CD4-positive, alpha-beta memory T cell (primary cell): ENCODE data around the gene PRPF4. TPM values are rescaled to one million over a fixed set of nuclear protein-coding genes. Genes with fewer than 3 reads are reported as not detected.
A peak's percentile ranks its signal among the peaks of the same experiment; 100 is the strongest.

Source experiments
- CTCF ChIA-PET: fragments of 350-600 bp; sonication (Branson Sonifier 250); formaldehyde crosslinking; loops from one replicate; lab custom pipeline; 2021; ENCODE audit warnings: inconsistent platforms; ENCODE audit not compliant: partially characterized antibody; lab: Charles Lee
- POLR2A ChIA-PET: fragments of 350-600 bp; sonication (Branson Sonifier 250); formaldehyde crosslinking; loops from one replicate; lab custom pipeline; 2021; ENCODE audit not compliant: partially characterized antibody; lab: Charles Lee
- DNase-seq, 5 donors: peaks; one replicate each; pipeline versions ENCODE4 v3.0.0 to v3.0.0-alpha.2; 2020 to 2022; ENCODE audit warnings: mixed read lengths in 1 of 5
- H3K27ac ChIP-seq: one replicate; pipeline ENCODE4 v1.7.0; 2013; ENCODE audit warnings: low read depth, low read length
- H3K27me3 ChIP-seq: 2 replicates; pipeline ENCODE4 v1.7.0; 2013; ENCODE audit warnings: mild to moderate bottlenecking, low read length, moderate library complexity; ENCODE audit not compliant: insufficient read depth
- H3K36me3 ChIP-seq: 2 replicates; pipeline ENCODE4 v1.7.0; 2013; ENCODE audit warnings: mild to moderate bottlenecking, low read length, moderate library complexity; ENCODE audit not compliant: insufficient read depth
- H3K4me1 ChIP-seq: 2 replicates; pipeline ENCODE4 v1.7.0; 2013; ENCODE audit warnings: mild to moderate bottlenecking, low read length, moderate library complexity; ENCODE audit not compliant: insufficient read depth
- H3K4me3 ChIP-seq, 2 donors: one replicate each; pipeline ENCODE4 v1.7.0; 2013; ENCODE audit warnings: low read length in 2 of 2, mild to moderate bottlenecking in 1 of 2
- H3K9me3 ChIP-seq, 2 donors: one replicate each; pipeline ENCODE4 v1.7.0; 2013; ENCODE audit warnings: low read length in 2 of 2, control low read depth in 1 of 2; ENCODE audit not compliant: control insufficient read depth in 1 of 2
- H3K27ac Mint-ChIP-seq, 7 donors: one replicate each; pipeline ENCODE4 v1.8.0; 2020 to 2021; ENCODE audit warnings: mixed read lengths in 7 of 7, mild to moderate bottlenecking in 6 of 7, inconsistent platforms in 3 of 7, moderate library complexity in 3 of 7
- H3K27me3 Mint-ChIP-seq, 2 donors: one replicate each; pipeline ENCODE4 v1.8.0; 2020 to 2021; ENCODE audit warnings: mixed read lengths in 2 of 2
- H3K36me3 Mint-ChIP-seq, 2 donors: one replicate each; pipeline ENCODE4 v1.8.0; 2020 to 2021; ENCODE audit warnings: mixed read lengths in 2 of 2, inconsistent platforms in 1 of 2, mild to moderate bottlenecking in 1 of 2
- H3K4me1 Mint-ChIP-seq, 4 donors: one replicate each; pipeline ENCODE4 v1.8.0; 2020 to 2021; ENCODE audit warnings: mixed read lengths in 4 of 4, mild to moderate bottlenecking in 1 of 4
- H3K4me3 Mint-ChIP-seq, 8 donors: one replicate each; pipeline ENCODE4 v1.8.0; 2020 to 2021; ENCODE audit warnings: mixed read lengths in 8 of 8, mild to moderate bottlenecking in 7 of 8, moderate library complexity in 6 of 8, inconsistent platforms in 3 of 8
- H3K9me3 Mint-ChIP-seq, 8 donors: one replicate each; pipeline ENCODE4 v1.8.0; 2020 to 2021; ENCODE audit warnings: mixed read lengths in 8 of 8, mild to moderate bottlenecking in 5 of 8, inconsistent platforms in 3 of 8, moderate library complexity in 1 of 8
- intact Hi-C: fragments of 100-400 bp; cut with micrococcal nuclease; formaldehyde crosslinking; loops from one replicate; pipeline ENCODE4 v1.15.1; 2023
- polyA plus RNA-seq, 2 donors: library from polyadenylated mRNA; unstranded; fragments of 300-500 nt; fragmentation: Illumina TruSeq; gene quantifications; one replicate each; pipeline ENCODE4 v1.2.3, GENCODE V29; 2021
- total RNA-seq, 2 experiments: library from RNA; stranded (reverse); gene quantifications; one replicate each; pipeline ENCODE4 v1.2.3, GENCODE V29; 2021

PRPF4 gene
- total and polyA plus RNA-seq, 4 experiments from 2014 or later: 19.2 to 25.7 (median 21.9) TPM

DNA sequence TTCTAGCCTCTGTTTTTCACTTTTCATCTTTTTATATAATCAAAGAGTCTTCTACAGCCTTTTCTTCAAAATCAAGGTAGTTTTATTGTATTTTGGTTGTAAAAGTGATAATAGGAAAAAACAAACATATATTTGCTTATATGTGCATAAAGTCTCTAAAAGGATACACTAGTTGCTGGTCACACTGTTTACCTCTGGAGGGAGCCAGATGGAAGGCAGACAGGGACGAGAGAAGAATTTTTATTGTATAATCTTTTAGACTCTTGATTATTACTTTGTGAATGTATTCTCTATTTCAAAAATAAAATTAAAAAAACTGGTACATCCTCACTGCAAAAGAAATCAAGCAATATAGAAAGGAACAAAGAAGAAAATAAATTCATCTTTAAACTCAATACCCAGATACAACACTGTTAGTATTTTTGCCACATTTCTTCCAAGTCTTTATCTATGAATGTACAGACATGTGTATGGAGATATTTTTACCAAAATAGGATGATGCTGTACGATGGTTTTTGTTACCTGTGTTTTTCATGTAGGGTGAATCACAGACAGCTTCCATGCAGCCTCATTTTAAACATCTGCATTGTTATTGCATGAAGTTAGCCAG is 33.9 kb downstream of the PRPF4 start:
- ChIA-PET CTCF (interaction anchor here (0.7 to 3.0 kb wide), 10 partner anchors 35 to 367 kb away, joined by 3 to 13 read pairs (median 4); partner anchors contain the start of genes ALAD, BSPRY, C9orf43 and POLE3), POLR2A (interaction anchor here (0.6 kb wide), 2 partner anchors 346 to 347 kb away, joined by 3 to 4 read pairs; no protein-coding TSS in a partner anchor)
- Mint-ChIP-seq H3K4me1 (no peaks in the 10 kb centered on the region), H3K36me3 (no peaks in the 10 kb centered on the region), H3K4me3 (no peak overlapping the region), H3K9me3 (no peaks in the 10 kb centered on the region), H3K27me3 (peaks cover 3% of the 10 kb centered on the region in 2 donors), H3K27ac (peak overlapping the region in 1 of 7 donors; percentile 48)
- Histone ChIP-seq H3K27me3 (no peaks in the 10 kb centered on the region), H3K27ac (no peak overlapping the region), H3K4me1 (no peaks in the 10 kb centered on the region), H3K4me3 (no peak overlapping the region), H3K36me3 (no peaks in the 10 kb centered on the region), H3K9me3 (no peaks in the 10 kb centered on the region)
- DNase-seq: peak in 4 of 5 donors; percentile 18 to 34 (median 26)
- intact Hi-C loops: loop anchor here (1.0 kb wide), 3 partner anchors 92 to 349 kb away; partner anchors contain the start of gene ALAD

DNA sequence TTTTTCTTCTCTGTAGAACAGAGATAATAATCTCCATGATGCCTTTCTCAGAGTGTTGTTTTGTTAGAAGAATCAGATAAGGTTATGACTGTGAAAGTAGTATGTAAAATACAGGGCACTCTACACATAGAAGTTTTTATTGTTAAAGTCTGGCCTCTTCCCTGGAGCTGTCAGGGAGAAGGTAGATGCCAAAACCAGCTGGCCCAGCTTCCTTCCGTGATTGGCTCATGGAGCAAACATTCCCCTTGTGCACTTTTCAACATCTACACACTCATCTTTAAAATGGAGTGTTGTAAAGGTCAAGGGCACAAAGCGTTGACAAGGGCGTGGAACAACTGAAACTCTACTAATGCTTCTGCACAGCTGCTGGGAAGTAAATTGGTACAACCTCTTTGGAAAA is 35.1 kb downstream of the PRPF4 start:
- H3K36me3 Mint-ChIP-seq: no peaks in the 10 kb centered on the region
- Histone ChIP-seq H3K4me3 (no peak overlapping the region), H3K36me3 (no peaks in the 10 kb centered on the region), H3K4me1 (no peaks in the 10 kb centered on the region), H3K9me3 (no peaks in the 10 kb centered on the region), H3K27me3 (no peaks in the 10 kb centered on the region), H3K27ac (no peak overlapping the region)
- H3K27ac Mint-ChIP-seq: no peak overlapping the region
- CTCF ChIA-PET: interaction anchor here (1.0 to 3.0 kb wide), 6 partner anchors 8 to 347 kb away, joined by 3 to 13 read pairs (median 4); partner anchors contain the start of genes C9orf43, POLE3 and WDR31
- H3K9me3 Mint-ChIP-seq: no peaks in the 10 kb centered on the region
- no peak for DNase-seq
- peaks cover under 1% of the 10 kb centered on the region in 2 donors for H3K27me3 Mint-ChIP-seq
- H3K4me1 Mint-ChIP-seq: no peaks in the 10 kb centered on the region
- POLR2A ChIA-PET: interaction anchor here (0.7 kb wide), 1 partner anchor 1451 kb away, joined by 3 read pairs; no protein-coding TSS in a partner anchor
- H3K4me3 Mint-ChIP-seq: no peak overlapping the region
- intact Hi-C loops: no loop called here

DNA sequence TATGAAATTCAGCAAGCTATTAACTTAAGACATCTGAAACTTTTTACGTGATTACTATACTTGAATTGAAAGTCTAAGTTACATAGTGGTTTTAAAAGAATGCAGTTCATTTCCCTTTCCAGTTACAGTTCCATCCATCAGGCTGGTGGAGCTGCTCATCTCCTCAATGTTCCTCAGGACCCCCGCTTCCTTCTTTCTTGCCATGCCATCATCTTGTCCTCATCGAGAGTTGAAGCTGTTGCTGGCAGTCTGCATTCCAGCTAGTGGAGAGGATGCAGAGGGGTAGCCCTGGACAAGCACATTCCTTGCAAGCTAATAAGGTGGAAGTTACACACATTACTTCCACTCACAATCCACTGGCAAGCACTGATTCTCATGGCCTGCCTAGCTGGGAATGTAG is 36.5 kb downstream of the PRPF4 start:
- no peaks in the 10 kb centered on the region for H3K36me3 Mint-ChIP-seq
- CTCF ChIA-PET: interaction anchor here (0.8 to 2.6 kb wide), 7 partner anchors 12 to 345 kb away, joined by 3 to 11 read pairs (median 4); partner anchors contain the start of genes C9orf43, POLE3 and WDR31
- H3K27ac Mint-ChIP-seq: no peak overlapping the region
- no peak overlapping the region for H3K4me3 ChIP-seq
- H3K27me3 Mint-ChIP-seq: no peaks in the 10 kb centered on the region
- no peaks in the 10 kb centered on the region for H3K4me1 Mint-ChIP-seq
- POLR2A ChIA-PET: no interaction called here
- H3K9me3 Mint-ChIP-seq: no peaks in the 10 kb centered on the region
- no peaks in the 10 kb centered on the region for H3K9me3 ChIP-seq
- H3K27ac ChIP-seq: no peak overlapping the region
- H3K4me1 ChIP-seq: no peaks in the 10 kb centered on the region
- intact Hi-C loops: no loop called here
- DNase-seq: no peak
- no peaks in the 10 kb centered on the region for H3K27me3 ChIP-seq
- no peaks in the 10 kb centered on the region for H3K36me3 ChIP-seq
- no peak overlapping the region for H3K4me3 Mint-ChIP-seq

DNA sequence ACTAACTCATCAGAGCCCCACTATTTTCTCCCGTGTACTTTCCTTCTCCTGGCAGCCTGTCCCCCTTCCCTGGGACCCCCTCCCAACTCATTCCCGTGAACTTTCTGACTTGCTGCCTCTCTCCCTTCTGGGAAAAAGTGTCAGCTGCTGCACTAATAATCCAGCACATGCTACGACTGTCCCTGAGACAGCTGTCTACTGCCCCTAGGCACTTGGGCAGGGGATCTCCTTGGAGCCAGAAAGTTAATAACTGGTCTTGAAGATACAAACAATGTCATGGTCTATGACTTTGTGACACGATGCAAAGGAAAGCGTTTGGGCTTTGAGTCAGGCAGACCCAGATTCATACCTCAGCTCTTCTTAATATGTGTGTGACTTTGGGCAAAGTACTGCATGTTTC is 37.8 kb downstream of the PRPF4 start:
- Mint-ChIP-seq H3K4me3 (no peak overlapping the region), H3K36me3 (no peaks in the 10 kb centered on the region), H3K9me3 (no peaks in the 10 kb centered on the region), H3K27ac (no peak overlapping the region), H3K4me1 (no peaks in the 10 kb centered on the region), H3K27me3 (no peaks in the 10 kb centered on the region)
- H3K36me3 ChIP-seq: no peaks in the 10 kb centered on the region
- no peak overlapping the region for H3K27ac ChIP-seq
- no peaks in the 10 kb centered on the region for H3K4me1 ChIP-seq
- no peak for DNase-seq
- no peaks in the 10 kb centered on the region for H3K9me3 ChIP-seq
- H3K4me3 ChIP-seq: no peak overlapping the region
- ChIA-PET POLR2A (no interaction called here), CTCF (no interaction called here)
- H3K27me3 ChIP-seq: no peaks in the 10 kb centered on the region
- intact Hi-C loops: no loop called here

DNA sequence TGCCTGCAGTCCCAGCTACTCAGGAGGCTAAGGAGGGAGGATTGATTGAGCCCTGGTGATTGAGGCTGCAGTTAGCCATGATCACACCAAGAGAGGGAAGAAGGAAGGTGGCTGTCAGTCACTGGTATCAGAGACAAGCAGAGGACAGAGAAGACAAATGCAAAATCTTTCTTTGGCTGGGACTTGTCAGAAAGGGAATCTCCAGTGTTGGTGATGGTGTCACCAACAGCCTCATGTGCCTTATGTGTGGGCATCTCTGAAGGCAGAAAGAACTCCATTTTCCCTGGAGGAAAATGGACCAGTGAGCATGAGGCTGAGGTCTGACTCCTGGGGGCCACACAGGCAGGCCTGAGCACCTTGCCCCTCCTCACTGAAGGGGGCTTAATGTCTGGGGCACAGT is 39.8 kb downstream of the PRPF4 start:
- no peaks in the 10 kb centered on the region for H3K9me3 ChIP-seq
- ChIA-PET CTCF (no interaction called here), POLR2A (no interaction called here)

DNA sequence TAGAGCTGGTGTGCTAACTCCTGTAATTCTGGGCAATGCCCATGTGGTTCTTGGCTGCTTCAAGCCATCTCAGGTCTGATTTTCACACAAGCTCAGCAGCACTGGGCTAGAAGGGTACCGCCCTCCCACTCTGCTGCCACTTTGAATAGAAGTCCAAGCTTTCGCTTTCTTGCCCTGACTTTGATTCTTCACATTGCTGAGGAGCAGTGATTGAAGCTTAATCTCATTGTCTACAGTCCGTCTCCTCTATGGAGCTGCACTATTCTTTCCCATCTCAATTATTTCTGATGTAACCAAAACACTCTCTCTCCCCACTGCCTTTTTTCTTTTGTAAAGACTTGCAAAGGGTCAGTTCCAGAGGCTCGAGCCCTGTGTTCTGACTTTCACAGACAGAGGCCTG is 40.6 kb downstream of the PRPF4 start:
- Histone ChIP-seq H3K27me3 (no peaks in the 10 kb centered on the region), H3K4me3 (no peak overlapping the region), H3K9me3 (no peaks in the 10 kb centered on the region), H3K36me3 (no peaks in the 10 kb centered on the region), H3K4me1 (no peaks in the 10 kb centered on the region), H3K27ac (no peak overlapping the region)
- H3K27ac Mint-ChIP-seq: no peak overlapping the region
- no peak for DNase-seq
- no peaks in the 10 kb centered on the region for H3K9me3 Mint-ChIP-seq
- ChIA-PET CTCF (interaction anchor here (0.6 kb wide), 1 partner anchor 337 kb away, joined by 3 read pairs; no protein-coding TSS in a partner anchor), POLR2A (no interaction called here)
- no peak overlapping the region for H3K4me3 Mint-ChIP-seq
- H3K27me3 Mint-ChIP-seq: no peaks in the 10 kb centered on the region
- intact Hi-C loops: no loop called here
- peaks cover 0 to 3% of the 10 kb centered on the region in 2 donors for H3K36me3 Mint-ChIP-seq
- H3K4me1 Mint-ChIP-seq: no peaks in the 10 kb centered on the region

More for the DNA sequence above, 39.8 kb downstream of the PRPF4 start:
- no peak overlapping the region for H3K4me3 ChIP-seq
- intact Hi-C loops: no loop called here
- H3K4me3 Mint-ChIP-seq: no peak overlapping the region
- H3K27ac ChIP-seq: no peak overlapping the region
- H3K36me3 Mint-ChIP-seq: peaks cover 0 to 3% of the 10 kb centered on the region in 2 donors
- no peaks in the 10 kb centered on the region for H3K27me3 Mint-ChIP-seq
- no peaks in the 10 kb centered on the region for H3K4me1 ChIP-seq
- no peaks in the 10 kb centered on the region for H3K4me1 Mint-ChIP-seq
- no peak overlapping the region for H3K27ac Mint-ChIP-seq
- no peak for DNase-seq
- H3K27me3 ChIP-seq: no peaks in the 10 kb centered on the region
- no peaks in the 10 kb centered on the region for H3K9me3 Mint-ChIP-seq
- H3K36me3 ChIP-seq: no peaks in the 10 kb centered on the region

DNA sequence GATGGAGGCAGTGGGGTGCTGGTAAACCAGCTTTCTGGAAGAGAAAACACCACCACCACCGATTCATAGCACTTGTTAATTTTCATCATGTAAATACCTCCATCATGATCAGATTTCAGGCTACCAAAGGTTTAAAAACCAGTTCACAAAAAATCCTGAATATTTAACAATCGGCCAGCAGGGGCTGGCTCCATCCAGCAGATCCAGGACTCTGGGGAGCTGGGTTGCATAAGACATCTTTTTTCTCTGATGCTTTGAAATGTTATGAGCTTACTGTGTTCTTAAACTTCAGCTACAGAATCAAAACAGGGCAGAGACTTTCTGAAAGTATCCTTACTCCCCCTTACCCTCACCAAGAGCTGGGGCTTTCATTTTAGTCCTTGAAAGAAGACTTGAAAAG is 42.3 kb downstream of the PRPF4 start:
- Mint-ChIP-seq H3K4me3 (no peak overlapping the region), H3K27ac (no peak overlapping the region), H3K27me3 (no peaks in the 10 kb centered on the region), H3K9me3 (no peaks in the 10 kb centered on the region), H3K4me1 (no peaks in the 10 kb centered on the region), H3K36me3 (peaks cover 0 to 3% of the 10 kb centered on the region in 2 donors)
- Histone ChIP-seq H3K27ac (no peak overlapping the region), H3K27me3 (no peaks in the 10 kb centered on the region), H3K4me3 (no peak overlapping the region), H3K4me1 (no peaks in the 10 kb centered on the region), H3K9me3 (no peaks in the 10 kb centered on the region), H3K36me3 (no peaks in the 10 kb centered on the region)
- intact Hi-C loops: no loop called here
- DNase-seq: no peak
- ChIA-PET POLR2A (no interaction called here), CTCF (interaction anchor here (1.1 kb wide), 1 partner anchor 34 kb away, joined by 3 read pairs; no protein-coding TSS in a partner anchor)
